Caco-2 (cell line): Measurements from ENCODE around the gene MYO1H. TPM values are rescaled to one million over a fixed set of nuclear protein-coding genes. Genes with fewer than 3 reads are reported as not detected.

Experiments
- BruUV-seq: library from RNA; stranded (reverse); fragments of 400-500 nt; replicated peaks from 2 replicates; lab custom pipeline; 2021; lab: Mats Ljungman, UMichigan
- CTCF ChIA-PET: fragments of 300-600 bp; sonication (Branson Sonifier 250); formaldehyde crosslinking; loops from one replicate; lab custom pipeline; 2022; ENCODE audit warnings: antibody characterized with exemption; lab: Charles Lee
- POLR2A ChIA-PET: fragments of 300-600 bp; sonication (Branson Sonifier 250); formaldehyde crosslinking; loops from one replicate; lab custom pipeline; 2022; ENCODE audit warnings: antibody characterized with exemption; lab: Charles Lee
- DNase-seq, 2 experiments: peaks; one replicate each; pipeline versions ENCODE4 v3.0.0 to v3.0.0-alpha.2; 2020 to 2022
- H3K27me3 ChIP-seq: replicated peaks from 2 replicates; pipeline ENCODE4 v1.6.0; 2011; ENCODE audit warnings: low read length; ENCODE audit not compliant: control insufficient read depth, insufficient read depth
- H3K36me3 ChIP-seq: 2 replicates; pipeline ENCODE4 v1.5.1; 2011; ENCODE audit warnings: low read length; ENCODE audit not compliant: control insufficient read depth, insufficient read depth
- H3K4me1 ChIP-seq: fragments of 250-450 bp; sonication (Bioruptor Pico); 2 replicates; pipeline ENCODE4 v1.5.1; 2020; ENCODE audit warnings: mild to moderate bottlenecking
- H3K4me3 ChIP-seq: 2 replicates; pipeline ENCODE4 v1.5.1; 2011; ENCODE audit warnings: low read depth, mild to moderate bottlenecking, control low read depth, low read length
- H3K9me3 ChIP-seq: fragments of 250-450 bp; sonication (Bioruptor Pico); 2 replicates; pipeline ENCODE4 v1.5.1; 2020; ENCODE audit warnings: mild to moderate bottlenecking, moderate library complexity
- H3K27ac Mint-ChIP-seq: one replicate; pipeline ENCODE4 v1.8.0; 2022; ENCODE audit warnings: mixed read lengths; ENCODE audit not compliant: unreplicated experiment
- H3K27me3 Mint-ChIP-seq: one replicate; pipeline ENCODE4 v1.8.0; 2022; ENCODE audit warnings: mixed read lengths; ENCODE audit not compliant: insufficient read depth, unreplicated experiment
- H3K36me3 Mint-ChIP-seq: one replicate; pipeline ENCODE4 v1.8.0; 2022; ENCODE audit warnings: mild to moderate bottlenecking, mixed read lengths; ENCODE audit not compliant: insufficient read depth, unreplicated experiment
- H3K4me1 Mint-ChIP-seq: one replicate; pipeline ENCODE4 v1.8.0; 2022; ENCODE audit warnings: low read depth, mixed read lengths; ENCODE audit not compliant: unreplicated experiment
- H3K4me3 Mint-ChIP-seq: one replicate; pipeline ENCODE4 v1.8.0; 2022; ENCODE audit warnings: mild to moderate bottlenecking, moderate library complexity, mixed read lengths; ENCODE audit not compliant: unreplicated experiment
- H3K9me3 Mint-ChIP-seq: one replicate; pipeline ENCODE4 v1.8.0; 2022; ENCODE audit warnings: mixed read lengths; ENCODE audit not compliant: unreplicated experiment
- CTCF ChIP-seq, 2 experiments: fragments of 200-600 bp in 1 of 2; IDR thresholded peaks; 1 replicate in 1 of 2; 2 replicates in 1 of 2; pipeline versions ENCODE4 v1.5.1 to v1.8.0; 2011 to 2022; ENCODE audit warnings: antibody characterized with exemption in 1 of 2, control low read depth in 1 of 2, inconsistent platforms in 1 of 2, low read depth in 1 of 2, low read length in 1 of 2, mild to moderate bottlenecking in 1 of 2, moderate library complexity in 1 of 2; ENCODE audit not compliant: insufficient read depth in 1 of 2, severe bottlenecking in 1 of 2, unreplicated experiment in 1 of 2
- intact Hi-C: fragments of 100-400 bp; cut with micrococcal nuclease; formaldehyde crosslinking; loops from one replicate; pipeline ENCODE4 v1.10.0; 2022; ENCODE audit not compliant: unreplicated experiment
- total RNA-seq: library from RNA; stranded (reverse); gene quantifications from 2 replicates; pipeline ENCODE4 v1.2.3, GENCODE V29; 2022

The MYO1H gene
- total RNA-seq, 1 experiment from 2014 or later: 0.18 TPM

- H3K4me3 ChIP-seq: no peak overlapping the region
- CTCF ChIA-PET: interaction anchor here (3.1 kb wide), 1 partner anchor 36 kb away, joined by 18 read pairs; no protein-coding TSS in a partner anchor
Observed at GRCh38 chr12:109463756-109464155, 116.1 kb downstream of the MYO1H start.

GRCh38 chr12:109464642-109465351 is 117.1 kb downstream of the MYO1H start:
- no TSS peak for BruUV-seq
- Mint-ChIP-seq H3K36me3 (peaks cover 43% of the 10 kb centered on the region), H3K4me1 (peaks cover 36% of the 10 kb centered on the region), H3K27me3 (no peaks in the 10 kb centered on the region), H3K4me3 (no peak overlapping the region), H3K27ac (peak overlapping the region; percentile 36), H3K9me3 (no peaks in the 10 kb centered on the region)
- TF ChIP-seq CTCF (IDR thresholded peaks at IDR 0.05; ENCODE audit: insufficient read depth in 1 of 2, low read depth in 1 of 2, low read length in 1 of 2, severe bottlenecking in 1 of 2, unreplicated experiment in 1 of 2): no peak
- Histone ChIP-seq H3K4me1 (peaks cover 43% of the 10 kb centered on the region), H3K36me3 (peaks cover 4% of the 10 kb centered on the region), H3K27me3 (no peaks in the 10 kb centered on the region), H3K9me3 (no peaks in the 10 kb centered on the region), H3K4me3 (no peak overlapping the region)
- intact Hi-C loops: no loop called here
- no peak for DNase-seq
- CTCF ChIA-PET: interaction anchor here (0.6 to 1.1 kb wide), 2 partner anchors 32 to 56 kb away, joined by 3 read pairs; no protein-coding TSS in a partner anchor
- POLR2A ChIA-PET: no interaction called here

More at GRCh38 chr12:109463756-109464155, 116.1 kb downstream of the MYO1H start:
- no peaks in the 10 kb centered on the region for H3K9me3 ChIP-seq
- Mint-ChIP-seq H3K27ac (peak overlapping the region; percentile 36), H3K36me3 (peaks cover 48% of the 10 kb centered on the region), H3K27me3 (no peaks in the 10 kb centered on the region), H3K4me1 (peaks cover 45% of the 10 kb centered on the region), H3K9me3 (no peaks in the 10 kb centered on the region), H3K4me3 (no peak overlapping the region)
- no peak for TF ChIP-seq CTCF (IDR thresholded peaks at IDR 0.05; ENCODE audit: insufficient read depth in 1 of 2, low read depth in 1 of 2, low read length in 1 of 2, severe bottlenecking in 1 of 2, unreplicated experiment in 1 of 2)
- intact Hi-C loops: no loop called here
- POLR2A ChIA-PET: no interaction called here
- no TSS peak for BruUV-seq
- DNase-seq: no peak
- H3K36me3 ChIP-seq: peaks cover 2% of the 10 kb centered on the region
- no peaks in the 10 kb centered on the region for H3K27me3 ChIP-seq
- H3K4me1 ChIP-seq: peaks cover 43% of the 10 kb centered on the region

GRCh38 chr12:109466305-109466704 is 118.6 kb downstream of the MYO1H start:
- Histone ChIP-seq H3K9me3 (no peaks in the 10 kb centered on the region), H3K27me3 (no peaks in the 10 kb centered on the region), H3K4me3 (no peak overlapping the region), H3K4me1 (peaks cover 28% of the 10 kb centered on the region), H3K36me3 (peaks cover 2% of the 10 kb centered on the region)
- Mint-ChIP-seq H3K9me3 (no peaks in the 10 kb centered on the region), H3K27me3 (no peaks in the 10 kb centered on the region), H3K4me3 (no peak overlapping the region), H3K27ac (peak overlapping the region; percentile 13), H3K4me1 (peaks cover 31% of the 10 kb centered on the region), H3K36me3 (peaks cover 28% of the 10 kb centered on the region)
- no TSS peak for BruUV-seq
- ChIA-PET CTCF (no interaction called here), POLR2A (no interaction called here)
- TF ChIP-seq CTCF (IDR thresholded peaks at IDR 0.05; ENCODE audit: insufficient read depth in 1 of 2, low read depth in 1 of 2, low read length in 1 of 2, severe bottlenecking in 1 of 2, unreplicated experiment in 1 of 2): no peak
- DNase-seq: no peak
- intact Hi-C loops: no loop called here
